ENCODE measurements around the gene ITGA6.

- TF ChIP-seq, protein P1, sequence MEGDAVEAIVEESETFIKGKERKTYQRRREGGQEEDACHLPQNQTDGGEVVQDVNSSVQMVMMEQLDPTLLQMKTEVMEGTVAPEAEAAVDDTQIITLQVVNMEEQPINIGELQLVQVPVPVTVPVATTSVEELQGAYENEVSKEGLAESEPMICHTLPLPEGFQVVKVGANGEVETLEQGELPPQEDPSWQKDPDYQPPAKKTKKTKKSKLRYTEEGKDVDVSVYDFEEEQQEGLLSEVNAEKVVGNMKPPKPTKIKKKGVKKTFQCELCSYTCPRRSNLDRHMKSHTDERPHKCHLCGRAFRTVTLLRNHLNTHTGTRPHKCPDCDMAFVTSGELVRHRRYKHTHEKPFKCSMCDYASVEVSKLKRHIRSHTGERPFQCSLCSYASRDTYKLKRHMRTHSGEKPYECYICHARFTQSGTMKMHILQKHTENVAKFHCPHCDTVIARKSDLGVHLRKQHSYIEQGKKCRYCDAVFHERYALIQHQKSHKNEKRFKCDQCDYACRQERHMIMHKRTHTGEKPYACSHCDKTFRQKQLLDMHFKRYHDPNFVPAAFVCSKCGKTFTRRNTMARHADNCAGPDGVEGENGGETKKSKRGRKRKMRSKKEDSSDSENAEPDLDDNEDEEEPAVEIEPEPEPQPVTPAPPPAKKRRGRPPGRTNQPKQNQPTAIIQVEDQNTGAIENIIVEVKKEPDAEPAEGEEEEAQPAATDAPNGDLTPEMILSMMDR (IDR thresholded peaks at IDR 0.05) = peak in 1 of 6 experiments; percentile 3
- TF ChIP-seq POLR2A (IDR thresholded peaks at IDR 0.05) = no peak
These were observed 21.3 kb downstream of the ITGA6 start for GRCh38 chr2:172448544-172449267.

Measured in Peyer's patch (tissue), 4 donors.